Hepatocyte (in vitro differentiated cells): Measurements from ENCODE around the gene TEX26. TPM values are rescaled to one million over a fixed set of nuclear protein-coding genes. Genes with fewer than 3 reads are reported as not detected.

Experiments used
- DNase-seq: peaks from one replicate; pipeline ENCODE4 v3.0.0-alpha.2; 2016; ENCODE audit warnings: low spot score
- H2AFZ ChIP-seq: fragments of 200-600 bp; sonication (generic); 2 replicates; pipeline ENCODE4 v1.6.0; 2016; ENCODE audit warnings: antibody characterized with exemption, mild to moderate bottlenecking
- H3K27ac ChIP-seq: fragments of 200-600 bp; sonication (generic); 2 replicates; pipeline ENCODE4 v1.5.1; 2016; ENCODE audit warnings: mild to moderate bottlenecking
- H3K27me3 ChIP-seq: fragments of 200-600 bp; sonication (generic); 2 replicates; pipeline ENCODE4 v1.6.1; 2016
- H3K36me3 ChIP-seq: fragments of 200-600 bp; sonication (generic); replicated peaks from 2 replicates; pipeline ENCODE4 v1.5.1; 2016; ENCODE audit warnings: low read depth; ENCODE audit not compliant: insufficient read depth
- H3K4me1 ChIP-seq: fragments of 200-600 bp; sonication (generic); 2 replicates; pipeline ENCODE4 v1.5.1; 2016; ENCODE audit warnings: mild to moderate bottlenecking, moderate library complexity; ENCODE audit not compliant: insufficient read depth
- H3K4me2 ChIP-seq: fragments of 200-600 bp; sonication (generic); 2 replicates; pipeline ENCODE4 v1.6.0; 2016
- H3K4me3 ChIP-seq: fragments of 200-600 bp; sonication (generic); 2 replicates; pipeline ENCODE4 v1.5.1; 2016; ENCODE audit warnings: mild to moderate bottlenecking
- H3K79me2 ChIP-seq: fragments of 200-600 bp; sonication (generic); 2 replicates; pipeline ENCODE4 v1.6.0; 2017; ENCODE audit warnings: mild to moderate bottlenecking
- H3K9me2 ChIP-seq: fragments of 200-600 bp; sonication (generic); replicated peaks from 2 replicates; pipeline ENCODE4 v1.6.0; 2017; ENCODE audit warnings: mild to moderate bottlenecking; ENCODE audit not compliant: insufficient read depth
- H3K9me3 ChIP-seq: fragments of 200-600 bp; sonication (generic); 2 replicates; pipeline ENCODE4 v1.5.1; 2016; ENCODE audit warnings: low read depth, mild to moderate bottlenecking
- H4K20me1 ChIP-seq: fragments of 200-600 bp; sonication (generic); 2 replicates; pipeline ENCODE4 v1.6.0; 2016; ENCODE audit warnings: mild to moderate bottlenecking; ENCODE audit not compliant: insufficient read depth, poor library complexity, severe bottlenecking
- EZH2 ChIP-seq: fragments of 200-600 bp; sonication (generic); IDR thresholded peaks from 2 replicates; pipeline ENCODE4 v1.6.1; 2016; ENCODE audit warnings: antibody characterized with exemption, mild to moderate bottlenecking, borderline replicate concordance
- EZH2phosphoT487 ChIP-seq: fragments of 200-600 bp; sonication (generic); IDR thresholded peaks from one replicate; pipeline ENCODE4 v1.6.1; 2018; ENCODE audit warnings: antibody characterized with exemption, mild to moderate bottlenecking, low read depth, moderate library complexity; ENCODE audit not compliant: unreplicated experiment, severe bottlenecking
- WGBS: methylation state at CpG from one replicate; pipeline ENCODE4 v1.1.6; 2016; ENCODE audit warnings: low lambda C conversion rate; ENCODE audit errors: missing lambda C conversion rate; 5-methylcytosine and 5-hydroxymethylcytosine counted together
- polyA plus RNA-seq: library from polyadenylated mRNA; unstranded; fragments of >200 nt; fragmentation: Nextera tagmentation; extraction: Ambion mirVana; gene quantifications from 2 replicates; pipeline ENCODE4 v1.2.1, GENCODE V29; 2016
- total RNA-seq: library from RNA; depleted of rRNA; stranded (reverse); fragments of >200 nt; gene quantifications from 2 replicates; pipeline ENCODE4 v1.2.3, GENCODE V29; 2014
- TF ChIP-seq, protein P1 (sequence below): fragments of 200-600 bp; sonication (generic); IDR thresholded peaks from 2 replicates; pipeline ENCODE4 v1.5.1; 2016; ENCODE audit warnings: antibody characterized with exemption, mild to moderate bottlenecking; ENCODE audit not compliant: poor library complexity

The TEX26 gene
- total and polyA plus RNA-seq, 2 experiments from 2014 or later: 0.57 to 1.1 TPM

DNA sequence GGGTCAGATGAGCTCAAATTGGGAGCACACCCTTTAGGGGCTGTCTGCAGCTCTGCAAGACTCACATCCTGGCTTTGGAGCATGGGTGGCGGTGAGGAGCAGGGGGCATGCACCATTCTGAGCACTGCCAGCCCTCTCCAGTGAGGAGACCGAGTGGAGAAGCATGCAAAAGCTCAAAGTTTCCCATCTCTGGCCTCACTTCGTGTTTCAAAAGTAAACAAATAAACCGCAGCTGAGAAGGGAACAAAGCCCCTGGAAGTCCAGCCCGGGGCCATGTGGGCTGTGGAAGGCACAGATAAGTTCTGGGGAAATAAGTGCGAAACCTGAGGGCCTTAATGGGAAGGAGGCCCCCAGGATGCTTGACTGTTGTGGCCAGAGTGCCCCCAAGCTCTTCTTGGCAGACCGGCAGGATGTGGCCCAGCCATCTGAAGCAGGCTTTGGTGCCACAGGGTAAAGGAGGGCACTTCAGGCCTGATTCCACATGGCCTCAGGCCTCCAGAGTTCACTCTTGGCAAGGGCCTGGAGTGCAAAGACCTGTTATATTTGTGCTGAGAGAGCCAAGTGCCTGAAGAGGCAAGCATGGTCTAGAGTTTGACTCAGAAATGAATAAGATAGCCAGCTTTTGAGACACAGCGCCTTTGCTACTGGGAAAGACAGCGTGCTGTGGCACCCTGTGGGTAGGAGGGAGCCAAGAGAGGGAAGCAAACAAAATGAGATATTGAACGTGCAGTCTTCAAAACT is 25.2 kb upstream of the TEX26 start:
- H3K9me2 ChIP-seq: no peaks in the 10 kb centered on the region
- peak overlapping the region; percentile 68 for H3K27ac ChIP-seq
- WGBS: 46% methylated on average over 10 of the region's 10 CpGs
- H3K9me3 ChIP-seq: no peaks in the 10 kb centered on the region
- H4K20me1 ChIP-seq: no peaks in the 10 kb centered on the region
- H3K4me1 ChIP-seq: peaks cover 22% of the 10 kb centered on the region
- TF ChIP-seq, protein P1, sequence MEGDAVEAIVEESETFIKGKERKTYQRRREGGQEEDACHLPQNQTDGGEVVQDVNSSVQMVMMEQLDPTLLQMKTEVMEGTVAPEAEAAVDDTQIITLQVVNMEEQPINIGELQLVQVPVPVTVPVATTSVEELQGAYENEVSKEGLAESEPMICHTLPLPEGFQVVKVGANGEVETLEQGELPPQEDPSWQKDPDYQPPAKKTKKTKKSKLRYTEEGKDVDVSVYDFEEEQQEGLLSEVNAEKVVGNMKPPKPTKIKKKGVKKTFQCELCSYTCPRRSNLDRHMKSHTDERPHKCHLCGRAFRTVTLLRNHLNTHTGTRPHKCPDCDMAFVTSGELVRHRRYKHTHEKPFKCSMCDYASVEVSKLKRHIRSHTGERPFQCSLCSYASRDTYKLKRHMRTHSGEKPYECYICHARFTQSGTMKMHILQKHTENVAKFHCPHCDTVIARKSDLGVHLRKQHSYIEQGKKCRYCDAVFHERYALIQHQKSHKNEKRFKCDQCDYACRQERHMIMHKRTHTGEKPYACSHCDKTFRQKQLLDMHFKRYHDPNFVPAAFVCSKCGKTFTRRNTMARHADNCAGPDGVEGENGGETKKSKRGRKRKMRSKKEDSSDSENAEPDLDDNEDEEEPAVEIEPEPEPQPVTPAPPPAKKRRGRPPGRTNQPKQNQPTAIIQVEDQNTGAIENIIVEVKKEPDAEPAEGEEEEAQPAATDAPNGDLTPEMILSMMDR: no peak
- no peak for TF ChIP-seq EZH2
- no peak for TF ChIP-seq EZH2phosphoT487
- H3K36me3 ChIP-seq: no peaks in the 10 kb centered on the region
- H3K4me3 ChIP-seq: no peak overlapping the region
- peak overlapping the region; percentile 25 for H3K4me2 ChIP-seq
- DNase-seq: peak; percentile 54
- no peaks in the 10 kb centered on the region for H3K79me2 ChIP-seq
- H3K27me3 ChIP-seq: no peaks in the 10 kb centered on the region
- no peak overlapping the region for H2AFZ ChIP-seq

DNA sequence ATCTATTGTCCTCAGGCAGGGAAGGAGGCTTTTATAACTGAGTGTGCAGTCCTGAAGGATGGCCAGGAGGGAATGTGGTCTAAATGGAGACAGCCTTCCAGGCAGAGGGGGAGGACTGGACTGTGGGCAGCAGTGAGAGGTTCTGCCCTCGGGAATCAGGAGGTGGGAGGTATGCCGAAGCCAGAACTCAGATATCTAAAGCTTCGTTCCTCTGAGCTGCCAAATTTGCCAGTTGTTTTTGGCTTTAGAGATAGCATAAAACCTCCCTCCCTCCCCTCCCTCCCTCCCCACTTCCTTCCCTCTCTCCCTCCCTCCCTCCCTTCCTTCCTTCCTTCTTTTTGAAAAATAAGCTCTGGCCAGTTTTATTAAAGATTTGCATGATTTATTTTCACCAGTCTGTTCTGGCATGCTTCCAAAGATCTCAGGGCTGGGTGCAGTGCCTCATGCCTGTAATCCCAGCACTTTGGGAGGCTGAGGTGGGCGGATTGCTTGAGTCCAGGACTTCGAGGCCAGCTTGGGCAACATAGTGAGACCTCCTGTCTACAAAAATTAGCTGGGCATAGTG is 24.0 kb upstream of the TEX26 start:
- Histone ChIP-seq H3K4me1 (peaks cover 22% of the 10 kb centered on the region), H3K79me2 (no peaks in the 10 kb centered on the region), H3K9me3 (no peaks in the 10 kb centered on the region), H3K36me3 (no peaks in the 10 kb centered on the region), H4K20me1 (no peaks in the 10 kb centered on the region), H3K9me2 (no peaks in the 10 kb centered on the region), H3K4me3 (no peak overlapping the region), H2AFZ (no peak overlapping the region), H3K27ac (peak overlapping the region; percentile 25), H3K27me3 (no peaks in the 10 kb centered on the region), H3K4me2 (no peak overlapping the region)
- WGBS: 32% methylated on average over 5 of the region's 5 CpGs
- TF ChIP-seq, protein P1: no peak
- TF ChIP-seq EZH2: no peak
- no peak for TF ChIP-seq EZH2phosphoT487
- DNase-seq: peak; percentile 23

- Histone ChIP-seq H3K4me3 (no peak overlapping the region), H3K79me2 (no peaks in the 10 kb centered on the region), H3K9me3 (no peaks in the 10 kb centered on the region), H2AFZ (no peak overlapping the region), H3K4me1 (peaks cover 23% of the 10 kb centered on the region), H3K4me2 (no peak overlapping the region), H3K27me3 (no peaks in the 10 kb centered on the region), H4K20me1 (no peaks in the 10 kb centered on the region), H3K9me2 (no peaks in the 10 kb centered on the region), H3K27ac (no peak overlapping the region), H3K36me3 (no peaks in the 10 kb centered on the region)
- WGBS: 98% methylated on average over 3 of the region's 3 CpGs
- TF ChIP-seq EZH2 (no peak), EZH2phosphoT487 (no peak)
- TF ChIP-seq, protein P1: no peak
- no peak for DNase-seq
Measured at GRCh38 chr13:30910676-30911075, 21.8 kb upstream of the TEX26 start.
